NK-92 (cell line): Measurements from ENCODE around the gene ZNF263.
"Not testable (repeated sequence)": the region's sequence is repeated elsewhere in the genome, so short reads cannot be mapped to it uniquely, and the experiment has no call there.

Experiments
- DNase-seq: peaks from one replicate; lab custom pipeline; 2025; ENCODE audit not compliant: unreplicated experiment; lab: John Stamatoyannopoulos, UW

Gene ZNF263

DNA sequence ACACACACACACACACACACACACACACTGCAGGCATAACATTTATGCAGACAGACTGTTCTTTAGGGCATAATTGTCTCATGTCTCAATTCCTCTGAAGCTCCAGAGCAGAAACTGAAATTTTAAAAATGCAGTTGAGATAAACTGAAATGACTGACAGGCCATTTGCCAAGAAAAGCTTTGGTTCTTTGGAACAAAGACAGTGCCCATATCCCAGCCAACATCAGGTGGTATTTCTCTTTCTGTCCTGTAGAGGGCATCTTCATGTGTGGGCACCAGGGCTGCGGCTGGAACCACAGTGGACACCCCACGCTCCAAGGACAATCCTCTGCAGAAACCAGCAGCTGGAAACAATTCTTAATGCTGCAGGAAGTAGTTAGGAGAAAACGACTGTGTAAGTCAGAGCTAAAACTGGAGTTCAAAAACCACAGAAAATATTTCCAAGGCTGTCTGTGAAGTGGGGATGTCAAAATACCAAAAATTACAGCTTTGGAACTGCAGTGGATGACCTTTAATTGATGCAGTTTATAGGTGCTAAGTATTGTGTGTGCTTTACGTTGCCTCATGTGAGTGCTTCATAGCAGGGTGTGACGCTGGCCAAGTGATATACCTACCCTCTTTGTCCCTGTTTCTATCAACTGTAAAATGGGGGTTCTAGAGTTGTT is 16.3 kb upstream of the ZNF263 start:
- no peak for DNase-seq

DNA sequence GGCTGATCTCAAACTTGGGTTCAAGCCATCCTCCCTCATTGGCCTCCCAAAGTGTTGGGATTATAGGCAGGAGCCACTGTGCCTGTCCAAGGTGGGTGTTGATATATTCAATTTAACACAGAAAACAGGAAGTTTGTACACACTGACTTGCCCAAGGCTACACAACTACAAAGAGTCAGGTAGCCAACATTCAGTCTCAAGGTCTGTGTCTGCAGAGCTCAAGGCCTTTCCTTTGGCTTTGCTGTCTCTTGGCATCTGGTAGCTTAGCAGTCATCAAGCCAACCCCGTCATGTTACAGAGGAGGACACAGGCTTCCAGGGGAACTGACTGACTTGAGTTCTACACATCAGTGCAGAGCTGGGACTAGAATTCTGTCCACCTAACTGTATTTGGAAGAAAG is 15.0 kb upstream of the ZNF263 start:
- no peak for DNase-seq

DNA sequence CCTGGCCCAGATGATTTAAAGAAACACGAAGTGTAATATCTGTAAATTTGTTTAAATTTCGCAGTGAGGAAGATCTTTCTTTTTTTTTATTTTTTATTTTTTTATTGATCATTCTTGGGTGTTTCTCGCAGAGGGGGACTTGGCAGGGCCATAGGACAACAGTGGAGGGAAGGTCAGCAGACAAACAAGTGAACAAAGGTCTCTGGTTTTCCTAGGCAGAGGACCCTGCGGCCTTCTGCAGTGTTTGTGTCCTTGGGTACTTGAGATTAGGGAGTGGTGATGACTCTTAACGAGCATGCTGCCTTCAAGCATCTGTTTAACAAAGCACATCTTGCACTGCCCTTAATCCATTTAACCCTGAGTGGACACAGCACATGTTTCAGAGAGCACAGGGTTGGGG is 12.6 kb upstream of the ZNF263 start:
- DNase-seq = not testable (repeated sequence)

DNA sequence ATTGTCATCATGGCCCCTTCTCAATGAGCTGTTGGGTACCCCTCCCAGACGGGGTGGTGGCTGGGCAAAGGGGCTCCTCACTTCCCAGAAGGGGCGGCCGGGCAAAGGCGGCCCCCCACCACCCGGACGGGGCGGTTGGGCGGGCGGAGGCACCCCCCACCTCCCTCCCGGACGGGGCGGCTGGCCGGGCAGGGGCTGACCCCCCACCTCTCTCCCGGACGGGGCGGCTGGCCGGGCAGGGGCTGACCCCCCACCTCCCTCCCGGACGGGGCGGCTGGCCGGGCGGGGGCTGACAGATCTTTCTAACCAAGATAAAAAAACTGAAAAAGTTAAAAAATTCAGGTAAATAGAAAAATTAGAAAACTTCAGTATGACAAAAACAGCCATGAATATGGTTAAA is 12.0 kb upstream of the ZNF263 start:
- not testable (repeated sequence) for DNase-seq

DNA sequence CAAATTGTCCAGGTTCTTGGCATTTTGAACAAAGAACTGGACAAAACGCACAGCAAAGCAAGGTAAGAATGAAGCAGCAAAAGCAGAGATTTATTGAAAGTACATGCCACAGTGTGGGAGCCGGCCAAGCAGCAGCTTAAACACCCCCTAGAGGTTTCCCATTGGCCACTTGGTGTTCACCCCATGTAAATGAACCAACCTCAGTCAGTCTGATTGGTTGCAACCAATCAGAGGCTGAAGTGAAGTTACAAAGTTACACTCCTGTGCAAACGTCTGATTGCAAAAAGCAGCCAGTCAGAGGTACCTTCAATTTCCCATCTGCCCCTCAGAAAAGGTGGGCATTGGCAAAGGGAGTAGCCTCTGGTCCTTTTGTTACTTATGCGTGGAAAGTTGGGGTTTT is 8.8 kb upstream of the ZNF263 start:
- no peak for DNase-seq

DNA sequence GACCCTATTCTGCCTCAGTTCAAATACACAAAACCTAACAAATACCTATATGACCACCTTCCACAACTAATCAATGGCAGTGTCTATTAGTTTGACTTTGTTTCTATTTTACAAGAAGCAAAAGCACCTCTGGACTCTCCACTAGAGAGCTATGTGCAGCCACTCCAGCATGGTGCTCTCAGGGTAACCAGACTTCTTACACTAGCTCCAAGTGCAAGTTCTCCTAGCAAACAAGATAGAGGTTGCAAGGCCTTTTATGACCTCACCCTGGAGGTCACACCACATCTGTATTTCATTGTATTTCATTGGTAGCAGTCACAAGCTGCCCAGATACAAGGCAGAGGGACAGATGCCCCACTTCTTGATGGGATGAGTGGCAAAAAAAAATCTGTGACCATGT is 8.3 kb upstream of the ZNF263 start:
- no peak for DNase-seq

DNA sequence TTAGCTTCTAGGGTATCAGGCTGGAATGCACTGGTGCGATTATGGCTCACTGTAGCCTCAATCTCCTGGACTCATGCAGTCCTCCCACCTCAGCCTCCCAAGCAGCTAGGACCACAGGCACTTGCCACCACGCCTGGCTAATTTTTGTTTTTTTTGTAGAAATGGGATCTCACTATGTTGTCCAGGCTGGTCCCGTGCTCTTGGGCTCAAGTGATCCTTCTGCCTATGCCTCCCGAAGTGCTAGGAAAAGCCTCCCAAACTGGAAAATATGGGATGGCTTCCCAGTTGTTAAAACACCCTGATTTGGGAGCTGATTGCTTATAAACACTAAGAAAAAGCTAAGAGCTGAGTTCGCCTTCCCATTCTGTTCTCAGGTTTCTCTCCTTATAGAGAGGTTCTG is 6.6 kb upstream of the ZNF263 start:
- DNase-seq = no peak

DNA sequence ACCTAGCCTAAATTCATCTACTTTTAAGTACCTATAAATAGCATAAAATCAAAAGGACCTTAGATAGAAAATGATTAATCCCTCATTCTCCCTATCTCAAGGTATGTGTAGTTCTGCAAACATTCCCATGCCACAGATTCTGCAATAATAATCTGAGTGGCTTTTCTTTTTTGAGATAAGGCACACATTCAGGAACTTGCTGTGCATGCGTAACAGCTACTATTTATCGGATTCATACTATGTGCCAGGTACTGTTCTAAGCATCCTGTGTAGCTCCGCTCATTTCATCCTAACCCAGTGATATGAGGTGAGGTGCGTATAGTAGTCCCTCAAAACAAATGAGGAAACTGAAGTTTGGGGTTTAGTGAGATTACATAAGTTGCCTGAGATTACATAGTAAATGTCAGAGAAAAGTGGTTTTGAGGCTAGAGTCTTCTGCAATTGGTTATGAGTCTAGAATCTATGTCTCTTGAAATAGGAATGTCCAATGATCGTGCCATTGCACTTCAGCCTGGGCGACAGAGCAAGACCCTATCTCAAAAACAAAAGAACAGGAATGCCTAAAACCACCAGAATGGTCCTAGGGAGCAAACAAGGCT is 2.0 kb upstream of the ZNF263 start:
- no peak for DNase-seq

DNA sequence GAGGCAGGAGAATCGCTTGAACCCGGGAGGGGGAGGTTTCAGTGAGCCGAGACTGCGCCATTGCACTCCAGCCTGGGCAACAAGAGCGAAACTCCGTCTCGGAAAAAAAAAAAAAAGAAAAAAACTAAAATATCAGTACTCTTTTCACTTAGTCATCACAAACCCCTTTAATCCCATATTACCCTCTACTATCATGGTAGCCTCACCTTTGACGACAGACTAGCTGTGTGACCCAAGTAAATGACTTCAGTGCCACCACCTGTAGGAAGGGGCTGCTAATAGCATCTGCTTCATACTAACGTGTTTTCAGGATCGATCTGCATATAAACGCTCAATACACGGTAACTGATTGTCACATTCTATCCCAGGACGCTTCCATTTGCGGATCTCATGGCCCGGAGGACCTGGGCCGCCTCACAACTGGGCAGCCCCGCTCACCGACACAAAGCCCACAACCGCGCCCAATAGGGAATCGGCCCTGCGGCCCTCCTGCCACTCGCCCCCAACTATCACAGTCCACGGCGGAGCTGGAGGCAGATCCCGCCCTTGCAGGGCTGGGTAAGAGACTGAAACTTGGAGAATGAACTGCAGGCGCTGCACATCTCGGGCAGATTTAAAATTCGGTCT is 1.1 kb upstream of the ZNF263 start:
- no peak for DNase-seq

DNA sequence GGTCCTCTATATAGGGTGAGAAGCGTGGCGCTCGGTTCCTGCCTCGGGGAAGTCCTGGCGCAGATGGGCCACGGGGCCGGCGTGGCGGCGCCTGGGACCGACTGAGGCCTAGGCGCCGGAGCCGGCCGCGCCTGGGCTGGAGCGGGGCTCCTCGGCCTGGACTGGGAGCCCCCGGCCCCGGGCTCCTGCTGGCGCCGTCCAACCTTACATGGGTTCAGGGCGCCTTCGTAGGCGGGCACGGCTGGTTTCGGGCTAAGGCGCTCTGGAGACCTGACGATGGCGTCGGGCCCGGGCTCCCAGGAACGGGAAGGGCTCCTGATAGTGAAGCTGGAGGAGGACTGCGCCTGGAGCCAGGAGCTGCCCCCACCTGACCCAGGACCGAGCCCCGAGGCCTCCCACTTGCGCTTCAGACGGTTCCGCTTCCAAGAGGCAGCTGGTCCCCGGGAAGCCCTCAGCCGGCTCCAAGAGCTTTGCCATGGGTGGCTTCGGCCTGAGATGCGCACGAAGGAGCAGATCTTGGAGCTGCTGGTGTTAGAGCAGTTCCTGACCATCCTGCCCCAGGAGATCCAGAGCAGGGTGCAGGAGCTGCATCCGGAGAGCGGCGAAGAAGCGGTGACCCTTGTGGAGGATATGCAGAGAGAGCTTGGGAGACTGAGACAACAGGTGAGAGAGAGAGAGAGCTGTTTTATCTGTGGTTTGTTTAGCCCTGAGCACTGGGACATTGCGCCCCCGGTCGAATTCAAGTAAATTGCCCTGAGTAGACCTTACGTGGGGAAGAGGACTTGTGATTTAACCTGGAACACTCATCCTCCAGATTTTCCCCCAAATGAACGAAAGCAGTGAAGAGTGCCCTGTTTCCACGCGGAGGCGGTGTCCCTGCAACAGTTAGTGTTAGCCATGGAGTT is 504 bp downstream of the ZNF263 start:
- no peak for DNase-seq

DNA sequence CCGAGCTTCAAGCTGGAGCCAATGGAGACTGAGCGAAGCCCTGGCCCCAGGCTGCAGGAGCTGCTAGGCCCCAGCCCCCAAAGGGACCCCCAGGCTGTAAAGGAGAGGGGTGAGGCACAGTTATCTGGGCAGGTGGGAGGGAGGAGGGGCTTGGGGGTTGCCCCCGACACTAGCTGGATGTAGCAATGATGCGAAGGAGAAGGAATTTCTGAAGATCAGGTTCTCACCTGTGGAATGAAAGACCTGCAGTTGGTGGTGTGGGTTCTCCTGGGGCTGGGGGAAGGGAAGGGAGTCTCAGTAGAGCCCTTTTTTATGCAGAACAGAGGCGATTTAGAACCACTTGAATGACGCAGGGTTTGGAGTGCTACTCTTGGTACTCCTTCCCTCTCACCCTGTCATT is 1.8 kb downstream of the ZNF263 start:
- no peak for DNase-seq

DNA sequence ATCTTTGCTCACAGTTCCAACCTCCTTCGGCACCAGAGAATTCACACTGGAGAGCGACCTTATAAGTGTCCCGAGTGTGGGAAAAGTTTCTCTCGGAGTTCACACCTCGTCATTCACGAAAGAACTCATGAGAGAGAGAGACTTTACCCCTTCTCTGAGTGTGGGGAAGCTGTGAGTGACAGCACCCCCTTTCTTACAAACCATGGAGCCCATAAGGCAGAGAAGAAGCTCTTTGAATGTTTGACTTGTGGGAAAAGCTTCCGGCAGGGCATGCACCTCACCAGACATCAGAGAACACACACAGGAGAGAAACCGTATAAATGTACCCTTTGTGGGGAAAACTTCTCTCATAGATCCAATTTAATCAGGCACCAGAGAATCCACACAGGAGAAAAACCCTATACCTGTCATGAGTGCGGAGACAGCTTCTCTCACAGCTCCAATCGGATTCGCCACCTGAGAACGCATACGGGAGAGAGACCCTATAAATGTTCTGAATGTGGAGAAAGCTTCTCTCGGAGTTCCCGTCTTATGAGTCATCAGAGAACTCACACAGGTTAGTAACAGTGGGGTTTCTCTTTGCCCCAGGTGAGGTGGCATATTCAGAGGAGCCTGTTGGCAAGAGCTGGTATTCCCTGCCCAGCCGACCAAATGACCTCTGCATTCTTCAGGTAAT is 6.8 kb downstream of the ZNF263 start:
- DNase-seq = no peak

DNA sequence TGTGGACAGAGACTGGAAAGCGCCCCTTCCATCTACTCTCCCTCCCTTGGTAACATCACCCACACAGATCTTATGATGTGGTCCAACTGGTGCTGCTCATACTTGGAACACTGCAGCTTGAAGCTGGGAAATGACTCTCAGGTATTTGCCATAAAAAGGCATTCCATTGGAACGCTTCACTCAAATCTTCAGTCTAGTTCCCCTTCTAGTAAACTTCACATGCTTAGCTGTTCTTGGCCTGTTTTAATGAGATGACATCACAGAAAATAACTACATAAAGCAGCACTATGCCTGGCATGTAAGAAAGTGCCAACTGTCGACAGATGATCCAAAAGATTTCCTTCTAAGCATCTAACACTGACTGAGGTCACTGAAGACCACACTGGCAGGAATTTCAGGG is 9.3 kb downstream of the ZNF263 start:
- DNase-seq = no peak

DNA sequence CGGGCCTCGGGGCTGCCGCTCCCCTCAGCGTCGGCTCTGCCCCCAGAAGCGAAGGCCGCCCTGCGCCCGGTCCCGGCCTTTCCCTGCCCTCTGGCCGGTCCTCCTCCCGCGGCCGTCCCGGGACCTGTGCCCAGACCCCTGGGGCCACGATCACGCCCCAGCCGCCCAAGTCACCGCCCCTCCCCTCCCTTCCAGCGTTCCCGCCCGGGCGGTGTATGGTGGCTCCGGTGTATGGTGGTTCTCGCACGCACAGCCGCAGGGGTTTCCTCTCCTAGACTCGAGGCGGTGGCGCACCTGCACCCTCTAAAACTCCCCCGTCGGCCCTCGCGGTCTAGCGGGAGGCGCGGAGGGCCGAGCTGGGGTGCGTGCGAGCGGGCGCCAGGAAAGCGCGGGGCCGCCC is 11.9 kb downstream of the ZNF263 start:
- no peak for DNase-seq

DNA sequence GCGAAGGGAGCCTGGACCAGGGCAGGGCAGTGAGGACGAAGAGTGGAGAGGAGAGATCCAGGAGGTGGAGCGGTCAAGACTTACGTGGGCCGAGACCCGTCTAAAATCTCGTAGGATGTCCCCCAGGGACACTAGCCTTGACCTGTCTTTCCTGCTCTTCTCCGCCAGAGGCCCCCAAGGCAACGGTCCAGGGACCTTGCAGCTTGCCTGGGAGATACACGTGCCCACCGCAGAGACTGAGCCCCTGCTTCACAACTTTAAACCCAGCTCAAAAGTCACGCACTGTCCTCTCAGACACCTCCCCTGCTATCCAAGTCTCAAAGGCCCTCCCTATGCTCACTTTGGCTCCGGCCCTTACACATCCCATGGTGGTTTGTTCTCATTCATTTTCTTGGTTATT is 12.5 kb downstream of the ZNF263 start:
- DNase-seq = no peak

DNA sequence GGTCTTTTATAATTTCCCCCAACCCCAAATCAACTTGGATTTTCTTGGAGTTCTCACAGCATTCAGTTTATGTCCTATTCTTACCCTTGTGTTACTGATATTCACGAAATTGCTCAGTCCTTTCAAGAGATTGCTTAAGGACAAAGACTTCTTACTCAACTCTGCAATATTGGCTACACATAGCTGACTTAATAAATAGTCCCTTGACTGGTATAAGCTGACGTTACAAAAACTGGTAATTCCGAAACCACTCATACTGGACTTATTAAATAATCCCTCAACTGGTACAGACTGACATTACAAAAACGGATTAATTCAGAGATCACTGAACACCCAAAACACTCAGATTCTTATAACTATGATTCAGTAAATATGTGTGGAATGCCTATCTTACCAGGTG is 21.1 kb downstream of the ZNF263 start:
- no peak for DNase-seq

DNA sequence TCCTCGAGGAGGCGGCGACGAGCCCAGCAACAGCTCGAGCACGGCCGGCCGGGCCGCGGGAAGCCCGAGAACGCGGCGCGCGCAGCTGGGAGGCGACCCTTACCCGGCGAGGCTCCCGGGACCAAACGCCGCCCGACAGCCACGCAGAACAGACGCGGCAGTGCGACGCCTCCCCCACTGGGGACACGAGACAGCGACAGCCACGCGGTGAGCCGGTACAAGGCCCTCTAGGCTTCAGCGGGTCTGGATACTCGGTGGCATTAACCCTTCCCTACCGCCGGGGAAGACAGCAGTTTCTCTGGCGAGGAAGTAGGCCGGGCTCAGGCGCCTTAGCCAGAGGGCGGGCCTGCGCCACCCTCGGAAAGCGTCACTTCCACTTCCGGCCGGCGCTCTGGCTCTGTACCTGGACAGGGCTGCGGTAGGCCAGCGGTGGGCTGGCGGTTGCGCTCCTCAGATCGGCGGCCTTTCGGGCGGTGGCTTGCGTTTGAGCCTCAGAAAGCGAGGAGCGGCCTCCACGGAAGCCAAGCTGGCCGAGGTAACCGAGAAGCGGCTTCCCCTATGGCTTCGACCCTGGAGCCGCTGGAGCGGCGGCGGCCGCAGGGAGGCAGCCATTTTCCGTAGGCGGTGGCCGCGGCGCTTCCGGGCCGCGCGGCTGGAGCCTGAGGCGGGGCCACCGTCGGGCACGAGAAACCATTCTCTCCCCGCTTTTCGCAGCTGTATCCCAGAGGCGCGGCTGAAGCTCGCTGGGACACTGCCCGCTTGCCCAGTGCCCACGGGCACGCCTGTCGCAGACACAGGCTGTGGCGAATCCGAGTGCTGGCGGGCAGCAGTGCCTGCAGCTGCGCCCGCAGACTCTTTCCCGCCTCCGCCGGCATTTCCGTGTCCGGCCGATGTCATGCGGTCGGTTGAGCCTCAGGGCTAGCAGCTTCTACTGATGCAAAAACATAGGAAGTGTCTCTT is 22.1 kb downstream of the ZNF263 start, which contains the start of the genes TIGD7 and ZNF75A:
Gene TIGD7 (minus strand): TSS at position 322 of the 960 bp plus-strand sequence. CDS start 4,816 bp downstream, outside the sequence.
Gene ZNF75A (plus strand): TSS at position 389 of the 960 bp plus-strand sequence. CDS start 2,932 bp downstream, outside the sequence.
- DNase-seq = no peak

DNA sequence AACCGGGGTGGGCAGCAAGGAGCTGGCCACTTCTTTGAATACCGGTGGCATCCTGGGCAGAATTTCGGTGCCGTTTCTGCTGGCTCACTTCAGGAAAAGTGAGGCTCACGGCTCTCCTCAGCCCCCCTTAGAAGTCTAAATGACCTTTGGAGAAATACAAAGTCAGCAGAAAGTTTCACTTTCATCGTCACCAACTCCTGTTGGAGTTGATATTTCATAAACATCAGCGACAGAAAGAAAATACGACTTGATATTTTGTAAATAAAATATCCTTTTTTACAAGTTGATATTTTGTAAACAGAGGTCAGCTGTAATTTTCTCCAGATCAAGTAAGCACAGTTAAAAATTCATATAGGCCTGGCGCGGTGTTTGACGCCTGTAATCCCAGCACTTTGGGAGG is 22.8 kb downstream of the ZNF263 start:
- no peak for DNase-seq

DNA sequence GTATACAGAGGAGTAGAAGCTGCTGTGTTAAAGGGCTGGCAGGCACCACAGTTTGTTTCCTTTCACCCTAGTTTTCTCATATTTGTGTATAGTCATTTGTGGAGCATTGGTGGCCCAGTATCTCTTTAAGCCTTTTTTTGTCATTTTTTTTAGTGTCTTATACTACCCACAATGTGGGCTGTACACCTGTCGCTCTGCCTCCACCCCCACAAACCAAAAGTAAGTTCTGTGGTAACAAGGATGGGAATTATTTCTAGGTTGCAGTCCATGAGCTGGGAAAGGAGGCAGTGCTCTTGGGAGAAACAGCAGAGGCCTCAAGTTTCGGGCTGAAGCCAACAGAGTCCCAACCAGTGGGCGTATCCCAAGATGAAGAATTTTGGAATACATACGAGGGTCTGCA is 28.2 kb downstream of the ZNF263 start:
- no peak for DNase-seq
